H1 (cell line): ENCODE measurements around the gene OR5B2. TPM values are rescaled to one million over a fixed set of nuclear protein-coding genes. Genes with fewer than 3 reads are reported as not detected.

Source experiments
- CTCF ChIA-PET: fragments of 300-600 bp; sonication (Branson Sonifier 250); formaldehyde crosslinking; loops from one replicate; lab custom pipeline; 2021; ENCODE audit not compliant: partially characterized antibody; lab: Charles Lee
- POLR2A ChIA-PET: fragments of 300-600 bp; sonication (Branson Sonifier 250); formaldehyde crosslinking; loops from one replicate; lab custom pipeline; 2021; ENCODE audit warnings: inconsistent platforms; ENCODE audit not compliant: partially characterized antibody; lab: Charles Lee
- DNase-seq, 2 experiments: peaks; one replicate each; pipeline versions ENCODE4 v3.0.0 to v3.0.0-alpha.2; 2010 to 2022; ENCODE audit warnings: low spot score in 2 of 2, low read depth in 1 of 2, mixed read lengths in 1 of 2
- FAIRE-seq: peaks from 2 replicates; lab custom pipeline; 2011; peaks lifted over from hg19 to GRCh38; lab: Jason Lieb, UNC
- H2AFZ ChIP-seq: 2 replicates; pipeline ENCODE4 v1.8.1; 2012; ENCODE audit warnings: low read length, inconsistent platforms
- H2AK5ac ChIP-seq: 2 replicates; pipeline ENCODE4 v1.6.1; 2013; ENCODE audit warnings: low read depth, low read length
- H2BK120ac ChIP-seq: replicated peaks from 2 replicates; pipeline ENCODE3; 2013; ENCODE audit warnings: low read depth, low read length, inconsistent platforms
- H2BK12ac ChIP-seq: 2 replicates; pipeline ENCODE4 v1.6.1; 2013; ENCODE audit warnings: low read depth, low read length
- H2BK15ac ChIP-seq: 2 replicates; pipeline ENCODE4 v1.6.1; 2013; ENCODE audit warnings: low read length
- H2BK20ac ChIP-seq: 2 replicates; pipeline ENCODE4 v1.6.1; 2013; ENCODE audit warnings: low read length
- H2BK5ac ChIP-seq: 2 replicates; pipeline ENCODE4 v1.6.1; 2013; ENCODE audit warnings: low read depth, low read length
- H3K14ac ChIP-seq: 2 replicates; pipeline ENCODE4 v1.6.1; 2013; ENCODE audit warnings: inconsistent platforms; ENCODE audit not compliant: insufficient read length
- H3K18ac ChIP-seq: 2 replicates; pipeline ENCODE4 v1.6.1; 2013; ENCODE audit warnings: low read length; ENCODE audit errors: extremely low read depth
- H3K23ac ChIP-seq: 2 replicates; pipeline ENCODE4 v1.6.1; 2013; ENCODE audit warnings: inconsistent platforms; ENCODE audit not compliant: insufficient read length
- H3K23me2 ChIP-seq: 2 replicates; pipeline ENCODE4 v1.6.1; 2013; ENCODE audit warnings: low read depth, low read length
- H3K27ac ChIP-seq: 2 replicates; pipeline ENCODE4 v1.6.1; 2011; ENCODE audit warnings: low read depth, low read length, inconsistent platforms
- H3K27me3 ChIP-seq, 4 experiments: replicated peaks in 1 of 4; 1 replicate in 1 of 4; 2 replicates in 3 of 4; pipeline versions ENCODE4 v1.6.1 to v1.8.1; 2011 to 2013; ENCODE audit warnings: low read length in 3 of 4, mild to moderate bottlenecking in 3 of 4, inconsistent platforms in 2 of 4, mixed read lengths in 2 of 4, moderate library complexity in 1 of 4; ENCODE audit not compliant: control insufficient read depth in 3 of 4, insufficient read depth in 3 of 4; ENCODE audit errors: extremely low read depth in 1 of 4
- H3K36me3 ChIP-seq, 4 experiments: 2 replicates each; pipeline versions ENCODE4 v1.6.1 to v1.8.1; 2011 to 2013; ENCODE audit warnings: mild to moderate bottlenecking in 4 of 4, low read length in 3 of 4, moderate library complexity in 2 of 4, control low read depth in 1 of 4, inconsistent platforms in 1 of 4; ENCODE audit not compliant: insufficient read depth in 4 of 4, control insufficient read depth in 2 of 4
- H3K4ac ChIP-seq: replicated peaks from 2 replicates; pipeline ENCODE3; 2013; ENCODE audit warnings: low read length, low read depth, mixed read lengths, inconsistent platforms; ENCODE audit not compliant: insufficient read length
- H3K4me1 ChIP-seq, 4 experiments: replicated peaks in 1 of 4; 1 replicate in 1 of 4; 2 replicates in 3 of 4; pipeline versions ENCODE4 v1.6.1 to v1.8.1; 2011 to 2013; ENCODE audit warnings: low read length in 3 of 4, inconsistent platforms in 2 of 4, mixed read lengths in 1 of 4; ENCODE audit not compliant: insufficient read depth in 4 of 4, control insufficient read depth in 3 of 4
- H3K4me2 ChIP-seq, 2 experiments: 2 replicates each; pipeline versions ENCODE4 v1.6.1 to v1.8.1; 2011 to 2013; ENCODE audit warnings: low read depth in 2 of 2, low read length in 2 of 2, control low read depth in 1 of 2, inconsistent platforms in 1 of 2, mild to moderate bottlenecking in 1 of 2; ENCODE audit not compliant: insufficient read depth in 1 of 2
- H3K4me3 ChIP-seq, 4 experiments: fragments of 200-600, 300-600 bp in 1 of 4; sonication (generic), shearing (Covaris generic), sonication (Bioruptor Twin) in 1 of 4; 2 replicates each; pipeline versions ENCODE4 v1.5.1 to v1.8.1; 2011 to 2016; ENCODE audit warnings: low read length in 4 of 4, low read depth in 3 of 4, control low read depth in 2 of 4, inconsistent platforms in 2 of 4, mild to moderate bottlenecking in 2 of 4, mixed read lengths in 1 of 4, moderate library complexity in 1 of 4; ENCODE audit not compliant: insufficient read depth in 2 of 4; ENCODE audit errors: extremely low read depth in 1 of 4
- H3K56ac ChIP-seq: replicated peaks from 2 replicates; pipeline ENCODE3; 2013; ENCODE audit warnings: low read depth, mild to moderate bottlenecking, mixed read lengths, low read length, inconsistent platforms; ENCODE audit not compliant: insufficient read length
- H3K79me1 ChIP-seq: 2 replicates; pipeline ENCODE4 v1.6.1; 2013; ENCODE audit warnings: low read depth, low read length, control low read depth
- H3K79me2 ChIP-seq, 2 experiments: 2 replicates each; pipeline versions ENCODE4 v1.6.1 to v1.8.1; 2012 to 2013; ENCODE audit warnings: low read length in 2 of 2, mild to moderate bottlenecking in 2 of 2, inconsistent platforms in 1 of 2; ENCODE audit not compliant: insufficient read depth in 2 of 2, control insufficient read depth in 1 of 2
- H3K9ac ChIP-seq, 4 experiments: replicated peaks in 1 of 4; 1 replicate in 1 of 4; 2 replicates in 3 of 4; pipeline versions ENCODE4 v1.6.1 to v1.8.1; 2011 to 2013; ENCODE audit warnings: low read depth in 3 of 4, low read length in 3 of 4, control low read depth in 2 of 4, mild to moderate bottlenecking in 2 of 4, moderate library complexity in 2 of 4, inconsistent platforms in 1 of 4; ENCODE audit errors: extremely low read depth in 1 of 4
- H3K9me3 ChIP-seq, 2 experiments: 2 replicates each; pipeline versions ENCODE4 v1.6.1 to v1.8.1; 2012 to 2013; ENCODE audit warnings: mild to moderate bottlenecking in 2 of 2, moderate library complexity in 2 of 2, control low read depth in 1 of 2, inconsistent platforms in 1 of 2, low read depth in 1 of 2, low read length in 1 of 2, mixed read lengths in 1 of 2; ENCODE audit not compliant: insufficient read depth in 2 of 2
- H4K20me1 ChIP-seq, 2 experiments: replicated peaks in 1 of 2; 2 replicates each; pipeline versions ENCODE3 to v1.8.1; 2011 to 2013; ENCODE audit warnings: inconsistent platforms in 2 of 2, low read length in 2 of 2, mild to moderate bottlenecking in 1 of 2; ENCODE audit not compliant: insufficient read depth in 2 of 2, control insufficient read depth in 1 of 2
- H4K5ac ChIP-seq: 2 replicates; pipeline ENCODE4 v1.6.1; 2013; ENCODE audit warnings: low read length, low read depth, mixed read lengths, inconsistent platforms; ENCODE audit not compliant: insufficient read length
- H4K8ac ChIP-seq: 2 replicates; pipeline ENCODE4 v1.8.0; 2013; ENCODE audit warnings: mild to moderate bottlenecking, moderate library complexity, low read length, inconsistent platforms; ENCODE audit not compliant: insufficient read depth; ENCODE audit errors: extremely low read depth
- H4K91ac ChIP-seq: replicated peaks from 2 replicates; pipeline ENCODE3; 2013; ENCODE audit warnings: low read length, mixed read lengths, inconsistent platforms; ENCODE audit not compliant: insufficient read length
- BACH1 ChIP-seq: IDR thresholded peaks from 2 replicates; pipeline ENCODE4 v1.6.1; 2012; ENCODE audit warnings: low read length, improper control_type of control experiment
- BRCA1 ChIP-seq: IDR thresholded peaks from 2 replicates; pipeline ENCODE4 v1.6.1; 2012; ENCODE audit warnings: low read depth, low read length, improper control_type of control experiment
- CEBPB ChIP-seq: IDR thresholded peaks from 2 replicates; pipeline ENCODE4 v1.6.1; 2012; ENCODE audit warnings: low read depth, low read length
- CREB1 ChIP-seq: IDR thresholded peaks from 2 replicates; pipeline ENCODE4 v1.6.1; 2012; ENCODE audit warnings: inconsistent platforms
- CTBP2 ChIP-seq: IDR thresholded peaks from 2 replicates; pipeline ENCODE4 v1.7.0; 2011; ENCODE audit warnings: borderline replicate concordance, mild to moderate bottlenecking, moderate library complexity, mixed read lengths, low read length; ENCODE audit not compliant: insufficient read depth, insufficient read length
- KDM4A ChIP-seq: IDR thresholded peaks from one replicate; pipeline ENCODE4 v1.7.1; 2012; ENCODE audit warnings: low read depth, mild to moderate bottlenecking, moderate library complexity, low read length, inconsistent platforms; ENCODE audit not compliant: severe bottlenecking
- RBBP5 ChIP-seq: IDR thresholded peaks from 2 replicates; pipeline ENCODE4 v1.7.1; 2012; ENCODE audit warnings: low read depth, mild to moderate bottlenecking, inconsistent platforms, low read length, moderate library complexity, borderline replicate concordance
- TAF1 ChIP-seq: IDR thresholded peaks from 2 replicates; pipeline ENCODE4 v1.6.1; 2011; ENCODE audit warnings: mild to moderate bottlenecking, low read depth, low read length
- TCF12 ChIP-seq: IDR thresholded peaks from 2 replicates; pipeline ENCODE4 v1.6.1; 2011; ENCODE audit warnings: low read depth, mild to moderate bottlenecking, low read length
- TEAD4 ChIP-seq: IDR thresholded peaks from 2 replicates; pipeline ENCODE4 v1.6.1; 2012; ENCODE audit warnings: low read depth, low read length, inconsistent platforms, mixed read lengths
- ZNF274 ChIP-seq: IDR thresholded peaks from 2 replicates; pipeline ENCODE4 v1.7.0; 2012; ENCODE audit warnings: low read length, borderline replicate concordance; ENCODE audit errors: extremely low read depth
- WGBS, 2 experiments: shearing (Covaris generic) in 1 of 2; methylation state at CpG; one replicate each; pipeline versions ENCODE4 v1.1.6 to v1.1.7; 2013 to 2015; ENCODE audit warnings: low lambda C conversion rate in 2 of 2, mixed read lengths in 2 of 2, inconsistent platforms in 1 of 2, low coverage in 1 of 2, missing lambda C conversion rate in 1 of 2; ENCODE audit not compliant: insufficient replicate concordance in 2 of 2, insufficient coverage in 1 of 2, insufficient read length in 1 of 2; ENCODE audit errors: extremely low coverage in 1 of 2, missing lambda C conversion rate in 1 of 2; 5-methylcytosine and 5-hydroxymethylcytosine counted together
- polyA plus RNA-seq, 7 experiments: library from polyadenylated mRNA; depleted of rRNA in 3 of 7; stranded (reverse) in 5 of 7; unstranded in 2 of 7; fragments of >200 nt in 5 of 7; fragments of 200-250 nt in 2 of 7; gene quantifications; 1 replicate in 5 of 7; 2 replicates in 1 of 7; 4 replicates in 1 of 7; pipeline versions ENCODE4 v1.2.1 to v1.2.3, GENCODE V29; 2011 to 2013; ENCODE audit warnings: missing spikeins in 2 of 7, mixed read lengths in 2 of 7
- total RNA-seq: library from RNA; stranded (reverse); fragmentation: NEBNext Ultra II Directional; extraction: Animal tissue kit (Norgen Biotek cat#: 25700); gene quantifications from 2 replicates; pipeline ENCODE4 v1.2.1, GENCODE V29; 2021
- TF ChIP-seq, protein P1 (sequence below): IDR thresholded peaks from 2 replicates; pipeline ENCODE4 v1.6.1; 2012; ENCODE audit warnings: inconsistent platforms

OR5B2 gene
- total and polyA plus RNA-seq, 2 of the 8 experiments (the other 6 are each of a cell fraction or from before 2014, with no cell fraction given): 0.06 TPM; not detected in 1

DNA sequence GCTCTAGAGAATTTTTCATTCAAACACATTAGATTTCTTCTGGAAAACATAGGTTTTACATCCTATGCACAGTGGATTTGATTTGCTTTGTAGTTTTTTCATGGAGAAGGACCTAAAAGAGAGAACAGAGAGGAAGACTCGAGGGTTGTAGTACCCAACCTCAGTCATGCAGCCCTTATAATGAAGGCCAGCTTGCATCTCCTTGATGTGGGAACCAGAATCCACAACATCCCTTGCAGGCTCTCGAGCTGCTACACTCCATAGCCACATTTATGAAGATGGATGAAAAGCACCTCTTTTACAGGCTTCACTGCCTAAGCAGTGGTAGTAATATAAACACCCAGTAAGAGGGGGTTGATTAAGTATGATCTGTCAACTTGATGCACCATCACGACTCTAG, 23.7 kb upstream of the OR5B2 start:
- Histone ChIP-seq H3K23ac (no peak overlapping the region), H3K9ac (no peak overlapping the region), H4K8ac (no peak overlapping the region), H3K14ac (no peak overlapping the region), H3K56ac (no peak overlapping the region), H4K91ac (no peak overlapping the region), H2BK5ac (no peak overlapping the region), H2BK120ac (no peak overlapping the region), H3K27me3 (no peaks in the 10 kb centered on the region), H3K4me2 (no peak overlapping the region), H3K4me1 (no peaks in the 10 kb centered on the region), H4K20me1 (no peaks in the 10 kb centered on the region), H3K4ac (no peak overlapping the region), H2BK15ac (no peak overlapping the region), H3K18ac (no peak overlapping the region), H2AFZ (no peak overlapping the region), H3K79me1 (no peaks in the 10 kb centered on the region), H3K23me2 (no peaks in the 10 kb centered on the region), H2AK5ac (no peak overlapping the region), H2BK12ac (no peak overlapping the region), H3K36me3 (no peaks in the 10 kb centered on the region), H2BK20ac (no peak overlapping the region), H3K79me2 (no peaks in the 10 kb centered on the region), H3K27ac (no peak overlapping the region), H3K9me3 (peaks cover 0 to 6% of the 10 kb centered on the region in 2 experiments; a peak in 1 of 4 replicates), H3K4me3 (no peak overlapping the region), H4K5ac (no peak overlapping the region)
- DNase-seq (no peak), FAIRE-seq (no peak)
- CTCF ChIA-PET: no interaction called here
- WGBS, 2 experiments: 71% methylated on average over 3 of the region's 3 CpGs; no CpG with 5 or more reads in 1 of the 2 experiments
- POLR2A ChIA-PET: no interaction called here
- TF ChIP-seq ZNF274 (no peak), CTBP2 (no peak), BACH1 (no peak), CEBPB (no peak), KDM4A (no peak), TCF12 (no peak), RBBP5 (no peak), TEAD4 (no peak), BRCA1 (no peak), CREB1 (no peak), TAF1 (no peak)
- TF ChIP-seq, protein P1, sequence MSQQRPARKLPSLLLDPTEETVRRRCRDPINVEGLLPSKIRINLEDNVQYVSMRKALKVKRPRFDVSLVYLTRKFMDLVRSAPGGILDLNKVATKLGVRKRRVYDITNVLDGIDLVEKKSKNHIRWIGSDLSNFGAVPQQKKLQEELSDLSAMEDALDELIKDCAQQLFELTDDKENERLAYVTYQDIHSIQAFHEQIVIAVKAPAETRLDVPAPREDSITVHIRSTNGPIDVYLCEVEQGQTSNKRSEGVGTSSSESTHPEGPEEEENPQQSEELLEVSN: no peak
